Dendritic cell treated with granulocyte-macrophage colony-stimulating factor and Interleukin-4, amounts not matched to agents 40 ng/mL and 50 ng/mL, for 4 days (primary cell): ENCODE data around the gene CFAP74.
"Not testable (repeated sequence)": the region's sequence is repeated elsewhere in the genome, so short reads cannot be mapped to it uniquely, and the experiment has no call there.

ENCODE experiments used
- H3K27ac Mint-ChIP-seq: one replicate; pipeline ENCODE4 v1.8.0; 2022; ENCODE audit warnings: mild to moderate bottlenecking, mixed read lengths
- H3K27me3 Mint-ChIP-seq: one replicate; pipeline ENCODE4 v1.8.0; 2022; ENCODE audit warnings: mild to moderate bottlenecking, mixed read lengths
- H3K36me3 Mint-ChIP-seq: one replicate; pipeline ENCODE4 v1.8.0; 2022; ENCODE audit warnings: low read depth, mixed read lengths
- H3K4me1 Mint-ChIP-seq: one replicate; pipeline ENCODE4 v1.8.0; 2022; ENCODE audit warnings: low read depth, mixed read lengths
- H3K4me3 Mint-ChIP-seq: one replicate; pipeline ENCODE4 v1.8.0; 2022; ENCODE audit warnings: mild to moderate bottlenecking, moderate library complexity, mixed read lengths
- H3K9me3 Mint-ChIP-seq: one replicate; pipeline ENCODE4 v1.8.0; 2022; ENCODE audit warnings: mixed read lengths
- intact Hi-C: fragments of 100-400 bp; cut with micrococcal nuclease; formaldehyde crosslinking; loops from one replicate; pipeline ENCODE4 v1.15.0; 2022

CFAP74 gene

DNA sequence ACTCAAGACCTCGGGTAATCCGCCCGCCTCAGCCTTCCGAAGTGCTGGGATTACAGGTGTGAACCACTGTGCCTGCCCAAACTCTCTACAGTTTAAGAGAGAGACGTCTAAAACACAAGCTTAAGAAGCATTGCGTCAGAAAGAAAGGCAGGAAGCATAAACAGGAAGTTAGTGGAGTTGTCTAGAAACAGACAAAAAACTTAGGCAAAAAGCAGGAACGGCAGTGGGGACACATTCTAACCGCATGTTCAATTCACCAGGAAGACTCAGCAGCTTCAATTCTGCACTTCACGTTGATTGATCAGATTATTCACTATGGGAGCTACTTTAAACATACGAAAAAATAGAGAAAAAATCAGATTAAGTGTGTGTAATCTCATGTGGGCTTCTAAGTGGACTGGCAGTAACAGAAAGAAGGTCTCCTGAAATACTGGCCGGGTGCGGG lies 7.4 kb downstream of the CFAP74 start:
- Mint-ChIP-seq H3K36me3 (no peaks in the 10 kb centered on the region), H3K9me3 (no peaks in the 10 kb centered on the region), H3K4me1 (peaks cover 29% of the 10 kb centered on the region), H3K4me3 (no peak overlapping the region), H3K27ac (peak overlapping the region; percentile 82), H3K27me3 (peaks cover 12% of the 10 kb centered on the region)
- intact Hi-C loops = no loop called here

- peaks cover 4% of the 10 kb centered on the region for H3K27me3 Mint-ChIP-seq
- H3K9me3 Mint-ChIP-seq = no peaks in the 10 kb centered on the region
- intact Hi-C loops = no loop called here
- peaks cover 29% of the 10 kb centered on the region for H3K4me1 Mint-ChIP-seq
- H3K27ac Mint-ChIP-seq = peak overlapping the region; percentile 82
- H3K36me3 Mint-ChIP-seq = no peaks in the 10 kb centered on the region
- H3K4me3 Mint-ChIP-seq = no peak overlapping the region
These were observed 9.1 kb downstream of the CFAP74 start for GRCh38 chr1:1994536-1994935.

GRCh38 chr1:1990222-1990621 lies 13.4 kb downstream of the CFAP74 start:
- Mint-ChIP-seq H3K9me3 (no peaks in the 10 kb centered on the region), H3K4me1 (peaks cover 6% of the 10 kb centered on the region), H3K36me3 (no peaks in the 10 kb centered on the region), H3K4me3 (no peak overlapping the region), H3K27me3 (peaks cover 16% of the 10 kb centered on the region), H3K27ac (no peak overlapping the region)
- intact Hi-C loops = no loop called here

- intact Hi-C loops = no loop called here
- Mint-ChIP-seq H3K9me3 (no peaks in the 10 kb centered on the region), H3K27ac (no peak overlapping the region), H3K27me3 (peaks cover 16% of the 10 kb centered on the region), H3K36me3 (no peaks in the 10 kb centered on the region), H3K4me1 (peaks cover 4% of the 10 kb centered on the region), H3K4me3 (no peak overlapping the region)
These were observed 13.8 kb downstream of the CFAP74 start for GRCh38 chr1:1989789-1990188.

- Mint-ChIP-seq H3K27me3 (peaks cover 16% of the 10 kb centered on the region), H3K27ac (no peak overlapping the region), H3K36me3 (no peaks in the 10 kb centered on the region), H3K9me3 (no peaks in the 10 kb centered on the region), H3K4me1 (no peaks in the 10 kb centered on the region), H3K4me3 (no peak overlapping the region)
- intact Hi-C loops = no loop called here
These were observed 14.5 kb downstream of the CFAP74 start for GRCh38 chr1:1989102-1989542.

DNA sequence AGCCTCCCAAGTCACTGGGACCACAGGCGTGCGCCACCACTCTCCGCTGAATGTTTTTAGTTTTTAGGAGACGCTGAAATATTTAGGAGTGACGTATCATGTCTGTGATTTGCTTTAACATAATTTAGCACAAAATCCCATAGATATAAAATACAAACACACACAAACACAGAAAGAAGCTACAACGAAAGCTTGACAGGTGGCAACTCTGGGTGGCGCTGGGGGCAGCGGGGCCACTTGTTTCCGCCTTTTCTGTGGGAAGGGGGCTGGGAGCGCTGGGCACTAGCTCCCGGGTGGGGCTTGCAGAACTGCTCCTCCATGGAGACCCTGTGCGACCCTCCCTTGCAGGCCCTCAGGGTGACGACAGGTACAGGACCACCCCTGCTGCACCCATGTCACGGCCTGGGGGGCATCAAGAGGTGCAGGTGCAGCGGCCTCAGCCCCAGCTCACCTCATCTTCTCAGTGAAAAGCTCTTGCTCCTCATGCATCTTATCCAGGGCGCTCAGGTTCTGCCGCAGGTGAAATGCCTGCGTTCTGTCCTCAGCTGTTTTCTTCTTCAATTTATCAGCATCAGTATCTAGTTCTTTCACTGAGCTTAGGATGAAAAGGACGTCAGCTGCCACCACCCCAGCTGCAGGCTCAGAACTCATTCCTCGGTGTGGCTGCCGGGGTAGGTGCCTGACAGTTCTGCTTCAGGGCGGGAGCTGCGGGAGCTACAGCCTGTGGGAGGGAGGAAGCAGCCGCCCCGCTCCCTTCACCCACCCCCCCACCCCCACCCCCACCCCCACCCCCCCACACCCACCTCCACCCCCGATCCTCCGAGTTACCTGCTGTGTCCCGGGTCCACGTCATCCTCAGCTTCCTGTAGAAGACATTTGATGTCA lies 15.3 kb downstream of the CFAP74 start:
- Mint-ChIP-seq H3K4me1 (no peaks in the 10 kb centered on the region), H3K9me3 (no peaks in the 10 kb centered on the region), H3K36me3 (no peaks in the 10 kb centered on the region), H3K4me3 (no peak overlapping the region), H3K27me3 (peaks cover 16% of the 10 kb centered on the region), H3K27ac (no peak overlapping the region)
- intact Hi-C loops = no loop called here

- Mint-ChIP-seq H3K36me3 (no peaks in the 10 kb centered on the region), H3K9me3 (no peaks in the 10 kb centered on the region), H3K27me3 (peaks cover 16% of the 10 kb centered on the region), H3K4me3 (no peak overlapping the region), H3K27ac (no peak overlapping the region), H3K4me1 (no peaks in the 10 kb centered on the region)
- intact Hi-C loops = no loop called here
These were observed 16.5 kb downstream of the CFAP74 start for GRCh38 chr1:1987142-1987510.

DNA sequence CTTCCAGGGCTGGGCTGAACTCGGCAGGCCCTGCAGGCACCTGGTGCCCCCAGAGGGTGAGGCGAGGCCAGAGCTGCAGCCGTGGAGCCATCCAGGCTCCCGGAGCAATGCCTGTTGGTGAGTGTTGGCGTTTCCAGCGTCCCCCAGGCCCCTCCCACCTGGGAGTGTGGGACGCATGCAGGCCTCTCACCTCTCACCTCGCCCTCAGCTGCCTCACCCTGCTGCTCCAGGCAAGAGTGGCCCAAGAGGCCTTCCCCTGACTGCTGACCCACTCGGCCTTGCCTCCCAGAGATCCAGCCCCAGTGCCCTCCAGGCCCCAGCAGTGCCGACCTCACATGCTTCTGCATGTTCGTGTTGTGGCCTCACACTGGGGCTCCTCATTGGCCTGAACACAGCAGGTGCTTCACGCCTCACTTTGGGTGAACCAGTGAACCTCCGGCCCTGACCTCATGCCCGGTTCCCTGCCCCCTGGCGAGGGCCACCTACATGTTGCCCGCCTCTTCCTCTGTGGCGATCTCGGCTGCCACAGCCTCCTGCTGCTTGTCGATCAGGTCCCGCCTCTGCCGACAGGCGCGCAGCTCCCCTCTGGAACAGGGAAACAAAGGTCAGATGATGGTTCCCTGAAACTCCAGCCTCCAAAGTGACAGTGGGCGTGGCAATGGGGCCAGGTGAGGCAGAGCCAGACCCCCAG lies 17.0 kb downstream of the CFAP74 start:
- intact Hi-C loops = no loop called here
- Mint-ChIP-seq H3K9me3 (no peaks in the 10 kb centered on the region), H3K36me3 (no peaks in the 10 kb centered on the region), H3K27me3 (peaks cover 16% of the 10 kb centered on the region), H3K4me1 (no peaks in the 10 kb centered on the region), H3K4me3 (no peak overlapping the region), H3K27ac (no peak overlapping the region)

DNA sequence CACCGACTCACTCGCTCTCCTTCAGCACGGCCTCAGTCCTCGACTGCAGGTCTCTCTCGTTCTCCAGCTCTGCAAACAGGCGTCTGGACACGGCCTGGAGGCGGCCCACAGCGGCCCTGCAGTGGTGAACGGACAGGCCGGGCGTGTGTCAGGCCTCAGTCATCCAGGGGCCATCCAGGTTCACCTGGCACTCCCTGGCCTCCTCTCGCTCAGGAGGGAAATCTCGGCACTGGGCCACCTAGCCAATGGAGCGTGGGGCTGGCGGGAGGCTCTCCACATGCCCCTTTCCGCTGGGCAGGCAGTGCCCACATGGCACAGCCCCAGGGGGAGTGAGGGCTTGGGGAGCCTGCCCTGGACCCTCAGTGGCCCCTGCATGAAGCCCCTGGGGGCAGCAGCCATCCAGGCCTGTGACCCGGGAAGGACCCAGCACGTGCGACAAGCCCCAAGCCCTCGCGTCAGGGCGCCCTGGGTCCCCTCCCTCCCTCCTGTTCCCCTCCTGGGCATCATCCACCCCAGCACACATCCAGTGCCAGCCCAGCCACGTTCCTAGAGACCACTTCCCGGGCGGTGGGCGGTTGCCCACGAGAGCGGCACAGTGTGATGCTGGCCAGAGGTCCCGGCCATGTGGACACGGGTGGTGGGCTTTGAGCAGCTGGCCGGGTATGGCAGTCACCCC lies 18.1 kb downstream of the CFAP74 start:
- Mint-ChIP-seq H3K4me1 (no peaks in the 10 kb centered on the region), H3K27ac (no peak overlapping the region), H3K4me3 (no peak overlapping the region), H3K36me3 (no peaks in the 10 kb centered on the region), H3K27me3 (peaks cover 14% of the 10 kb centered on the region), H3K9me3 (no peaks in the 10 kb centered on the region)
- intact Hi-C loops = no loop called here

GRCh38 chr1:1984560-1985070 lies 19.0 kb downstream of the CFAP74 start:
- no peak overlapping the region for H3K27ac Mint-ChIP-seq
- peaks cover 3% of the 10 kb centered on the region for H3K9me3 Mint-ChIP-seq
- peaks cover 14% of the 10 kb centered on the region for H3K27me3 Mint-ChIP-seq
- H3K4me1 Mint-ChIP-seq = no peaks in the 10 kb centered on the region
- H3K4me3 Mint-ChIP-seq = no peak overlapping the region
- no peaks in the 10 kb centered on the region for H3K36me3 Mint-ChIP-seq
- intact Hi-C loops = no loop called here

DNA sequence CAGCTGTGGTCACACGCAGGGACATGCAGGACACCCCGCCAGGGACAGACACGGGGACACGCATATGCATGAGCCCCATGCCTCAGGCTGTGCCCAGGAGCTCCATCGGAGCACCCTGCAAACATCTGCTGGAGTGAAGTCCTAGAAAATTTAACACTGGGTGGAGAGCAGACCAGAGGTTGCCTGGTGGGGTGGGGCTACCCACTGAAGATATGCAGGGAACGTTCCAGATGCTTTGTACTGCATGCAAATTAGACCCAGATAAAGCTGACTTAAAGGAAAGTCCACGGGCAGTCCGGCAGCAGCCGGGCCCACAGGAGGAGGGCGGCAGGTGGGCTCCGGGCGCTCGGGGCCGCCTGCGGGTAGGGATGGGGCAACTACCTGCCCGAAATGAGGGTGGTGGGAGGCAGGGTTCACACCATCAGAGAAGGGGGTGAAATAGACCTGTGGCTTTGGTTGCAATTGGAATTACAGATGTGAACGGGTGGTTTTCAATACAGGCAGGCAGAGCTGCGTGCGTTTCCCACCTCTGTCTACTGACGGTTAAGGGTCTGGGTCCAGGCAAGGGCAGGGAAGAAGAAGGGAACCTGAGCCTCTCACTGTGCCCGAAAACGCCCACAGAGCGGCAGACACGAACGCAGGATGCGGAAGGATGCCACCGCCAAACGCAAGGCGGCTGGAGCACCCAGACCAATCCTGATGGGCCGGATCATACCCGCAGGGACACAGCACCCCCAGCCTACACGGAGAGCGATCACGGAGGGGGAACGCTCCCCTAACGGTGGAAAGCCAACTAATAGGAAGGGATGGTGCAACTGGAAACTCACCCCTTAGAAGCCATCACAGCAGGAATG lies 21.0 kb downstream of the CFAP74 start:
- no peak overlapping the region for H3K27ac Mint-ChIP-seq
- no peak overlapping the region for H3K4me3 Mint-ChIP-seq
- H3K27me3 Mint-ChIP-seq = peaks cover under 1% of the 10 kb centered on the region
- H3K4me1 Mint-ChIP-seq = no peaks in the 10 kb centered on the region
- intact Hi-C loops = no loop called here
- no peaks in the 10 kb centered on the region for H3K36me3 Mint-ChIP-seq
- peaks cover 15% of the 10 kb centered on the region for H3K9me3 Mint-ChIP-seq

DNA sequence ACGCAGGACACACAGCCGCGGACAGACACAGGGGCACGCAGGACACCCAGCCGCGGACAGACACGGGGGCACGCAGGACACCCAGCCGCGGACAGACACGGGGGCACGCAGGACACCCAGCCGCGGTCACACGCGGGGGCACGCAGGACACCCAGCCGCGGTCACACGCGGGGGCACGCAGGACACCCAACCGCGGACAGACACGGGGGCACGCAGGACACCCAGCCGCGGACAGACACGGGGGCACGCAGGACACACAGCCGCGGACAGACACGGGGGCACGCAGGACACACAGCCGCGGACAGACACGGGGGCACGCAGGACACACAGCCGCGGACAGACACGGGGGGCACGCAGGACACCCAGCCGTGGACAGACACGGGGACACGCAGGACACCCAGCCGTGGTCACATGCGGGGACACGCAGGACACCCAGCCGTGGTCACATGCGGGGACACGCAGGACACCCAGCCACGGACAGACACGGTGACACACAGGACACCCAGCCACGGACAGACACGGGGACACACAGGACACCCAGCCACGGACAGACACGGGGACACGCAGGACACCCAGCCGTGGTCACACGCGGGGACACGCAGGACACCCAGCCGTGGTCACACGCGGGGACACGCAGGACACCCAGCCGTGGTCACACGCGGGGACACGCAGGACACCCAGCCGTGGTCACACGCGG lies 21.8 kb downstream of the CFAP74 start:
- H3K27me3 Mint-ChIP-seq, H3K4me1 Mint-ChIP-seq, H3K36me3 Mint-ChIP-seq, H3K27ac Mint-ChIP-seq, intact Hi-C loops, H3K4me3 Mint-ChIP-seq: not testable (repeated sequence)
- peaks cover 15% of the 10 kb centered on the region for H3K9me3 Mint-ChIP-seq

- H3K4me1 Mint-ChIP-seq = no peaks in the 10 kb centered on the region
- peaks cover 15% of the 10 kb centered on the region for H3K9me3 Mint-ChIP-seq
- H3K27ac Mint-ChIP-seq = no peak overlapping the region
- H3K4me3 Mint-ChIP-seq = no peak overlapping the region
- H3K36me3 Mint-ChIP-seq = no peaks in the 10 kb centered on the region
- H3K27me3 Mint-ChIP-seq = peaks cover 14% of the 10 kb centered on the region
- intact Hi-C loops = no loop called here
These were observed 22.5 kb downstream of the CFAP74 start for GRCh38 chr1:1981142-1981500.
